Neural progenitor cell (in vitro differentiated cells): Measurements from ENCODE around the gene CHCHD6. TPM values are rescaled to one million over a fixed set of nuclear protein-coding genes. Genes with fewer than 3 reads are reported as not detected.

ENCODE experiments used
- DNase-seq: peaks from one replicate; pipeline ENCODE4 v3.0.0-alpha.2; 2016; ENCODE audit warnings: low spot score
- H2AFZ ChIP-seq: fragments of 200-600 bp; sonication (generic); replicated peaks from 2 replicates; pipeline ENCODE4 v1.6.1; 2016; ENCODE audit warnings: antibody characterized with exemption
- H3F3A ChIP-seq: fragments of 200-600 bp; sonication (generic); 2 replicates; pipeline ENCODE4 v1.6.1; 2016; ENCODE audit warnings: antibody characterized with exemption, low read depth
- H3K27ac ChIP-seq: fragments of 200-600 bp; sonication (generic); 2 replicates; pipeline ENCODE4 v1.5.1; 2016; ENCODE audit warnings: mild to moderate bottlenecking
- H3K27me3 ChIP-seq: fragments of 200-600 bp; sonication (generic); 2 replicates; pipeline ENCODE4 v1.6.1; 2016; ENCODE audit warnings: mild to moderate bottlenecking, moderate library complexity
- H3K36me3 ChIP-seq: fragments of 200-600 bp; sonication (generic); 2 replicates; pipeline ENCODE4 v1.5.1; 2016
- H3K4me1 ChIP-seq: fragments of 200-600 bp; sonication (generic); 2 replicates; pipeline ENCODE4 v1.6.1; 2016; ENCODE audit warnings: mixed run types
- H3K4me2 ChIP-seq: fragments of 200-600 bp; sonication (generic); 2 replicates; pipeline ENCODE4 v1.6.1; 2016
- H3K4me3 ChIP-seq: fragments of 200-600 bp; sonication (generic); 2 replicates; pipeline ENCODE4 v1.5.1; 2016
- H3K79me2 ChIP-seq: fragments of 200-600 bp; sonication (generic); 2 replicates; pipeline ENCODE4 v1.6.1; 2016; ENCODE audit warnings: low read depth
- H3K9ac ChIP-seq: fragments of 200-600 bp; sonication (generic); 2 replicates; pipeline ENCODE4 v1.6.1; 2016
- H3K9me3 ChIP-seq: fragments of 200-600 bp; sonication (generic); 2 replicates; pipeline ENCODE4 v1.5.1; 2016; ENCODE audit warnings: low read depth
- H4K20me1 ChIP-seq: fragments of 200-600 bp; sonication (generic); 2 replicates; pipeline ENCODE4 v1.6.1; 2016; ENCODE audit warnings: low read depth
- H3K27ac Mint-ChIP-seq: 3 replicates; pipeline ENCODE4 v1.8.0; 2021; ENCODE audit warnings: mixed read lengths
- H3K27me3 Mint-ChIP-seq: 2 replicates; pipeline ENCODE4 v1.8.0; 2022; ENCODE audit warnings: low read depth, mild to moderate bottlenecking, inconsistent platforms, moderate library complexity, mixed read lengths; ENCODE audit not compliant: insufficient read depth
- H3K36me3 Mint-ChIP-seq: 3 replicates; pipeline ENCODE4 v1.8.0; 2021; ENCODE audit warnings: mixed read lengths
- H3K4me1 Mint-ChIP-seq: 3 replicates; pipeline ENCODE4 v1.8.0; 2021; ENCODE audit warnings: mixed read lengths
- H3K4me3 Mint-ChIP-seq: 3 replicates; pipeline ENCODE4 v1.8.0; 2021; ENCODE audit warnings: mild to moderate bottlenecking, moderate library complexity, mixed read lengths
- H3K9me3 Mint-ChIP-seq: 3 replicates; pipeline ENCODE4 v1.8.0; 2020; ENCODE audit warnings: mixed read lengths
- CTCF ChIP-seq: fragments of 200-600 bp; sonication (generic); IDR thresholded peaks from 2 replicates; pipeline ENCODE4 v1.5.1; 2017; ENCODE audit warnings: antibody characterized with exemption, mild to moderate bottlenecking
- EZH2 ChIP-seq: fragments of 200-600 bp; sonication (generic); IDR thresholded peaks from 2 replicates; pipeline ENCODE4 v1.6.1; 2017; ENCODE audit warnings: antibody characterized with exemption, mild to moderate bottlenecking, moderate library complexity
- EZH2phosphoT487 ChIP-seq: fragments of 200-600 bp; sonication (generic); IDR thresholded peaks from 2 replicates; pipeline ENCODE4 v1.6.1; 2017; ENCODE audit warnings: antibody characterized with exemption
- total RNA-seq: library from RNA; depleted of rRNA; stranded (reverse); fragments of >200 nt; gene quantifications from 2 replicates; pipeline ENCODE4 v1.2.3, GENCODE V29; 2015; ENCODE audit warnings: low replicate concordance

The CHCHD6 gene
- total RNA-seq, 1 donor from 2014 or later = 35.7 TPM

GRCh38 chr3:126706631-126707030 lies 2.6 kb downstream of the CHCHD6 start:
- H3K4me3 ChIP-seq = no peak overlapping the region
- H3K27me3 Mint-ChIP-seq = peaks cover 4% of the 10 kb centered on the region
- H3K9ac ChIP-seq = no peak overlapping the region
- no peaks in the 10 kb centered on the region for H3K36me3 ChIP-seq
- peaks cover 19% of the 10 kb centered on the region for H3K79me2 ChIP-seq
- H3K36me3 Mint-ChIP-seq = peaks cover 16% of the 10 kb centered on the region
- no peak overlapping the region for H3K27ac ChIP-seq
- H3K4me2 ChIP-seq = no peak overlapping the region
- H3K4me1 ChIP-seq = no peaks in the 10 kb centered on the region
- no peak overlapping the region for H2AFZ ChIP-seq
- no peak overlapping the region for H3K4me3 Mint-ChIP-seq
- no peak overlapping the region for H3K27ac Mint-ChIP-seq
- no peaks in the 10 kb centered on the region for H3K9me3 ChIP-seq
- peaks cover 2% of the 10 kb centered on the region for H3K9me3 Mint-ChIP-seq
- H3K4me1 Mint-ChIP-seq = peaks cover 18% of the 10 kb centered on the region
- TF ChIP-seq EZH2 (no peak), CTCF (no peak), EZH2phosphoT487 (no peak)
- peaks cover 18% of the 10 kb centered on the region for H4K20me1 ChIP-seq
- no peak for DNase-seq
- H3F3A ChIP-seq = no peaks in the 10 kb centered on the region
- peaks cover 34% of the 10 kb centered on the region for H3K27me3 ChIP-seq

GRCh38 chr3:126711121-126711760 lies 7.2 kb downstream of the CHCHD6 start:
- H3K79me2 ChIP-seq = peaks cover 13% of the 10 kb centered on the region

GRCh38 chr3:126713199-126713598 lies 9.2 kb downstream of the CHCHD6 start:
- Histone ChIP-seq H3K79me2 (peaks cover 13% of the 10 kb centered on the region), H3K4me1 (no peaks in the 10 kb centered on the region), H4K20me1 (peaks cover 33% of the 10 kb centered on the region), H3K27ac (no peak overlapping the region), H3K9me3 (no peaks in the 10 kb centered on the region), H3F3A (no peaks in the 10 kb centered on the region), H3K27me3 (no peaks in the 10 kb centered on the region), H3K4me3 (no peak overlapping the region), H2AFZ (no peak overlapping the region), H3K9ac (no peak overlapping the region), H3K4me2 (no peak overlapping the region), H3K36me3 (no peaks in the 10 kb centered on the region)
- no peak for DNase-seq
- Mint-ChIP-seq H3K4me3 (no peak overlapping the region), H3K27me3 (peaks cover 3% of the 10 kb centered on the region), H3K4me1 (peaks cover 7% of the 10 kb centered on the region), H3K9me3 (no peaks in the 10 kb centered on the region), H3K27ac (no peak overlapping the region), H3K36me3 (peaks cover 3% of the 10 kb centered on the region)
- TF ChIP-seq EZH2phosphoT487 (no peak), CTCF (no peak), EZH2 (no peak)

More at GRCh38 chr3:126711121-126711760, 7.2 kb downstream of the CHCHD6 start:
- Mint-ChIP-seq H3K36me3 (peaks cover 16% of the 10 kb centered on the region), H3K9me3 (no peaks in the 10 kb centered on the region), H3K4me1 (peaks cover 4% of the 10 kb centered on the region), H3K4me3 (no peak overlapping the region), H3K27ac (no peak overlapping the region), H3K27me3 (peaks cover 3% of the 10 kb centered on the region)
- H2AFZ ChIP-seq = no peak overlapping the region
- H3K4me3 ChIP-seq = no peak overlapping the region
- TF ChIP-seq EZH2 = no peak
- no peak overlapping the region for H3K27ac ChIP-seq
- H3K9me3 ChIP-seq = no peaks in the 10 kb centered on the region
- no peak overlapping the region for H3K9ac ChIP-seq
- no peaks in the 10 kb centered on the region for H3K36me3 ChIP-seq
- H3K4me1 ChIP-seq = no peaks in the 10 kb centered on the region
- peak; percentile 20 for DNase-seq
- peaks cover 27% of the 10 kb centered on the region for H4K20me1 ChIP-seq
- no peak overlapping the region for H3K4me2 ChIP-seq
- H3F3A ChIP-seq = no peaks in the 10 kb centered on the region
- H3K27me3 ChIP-seq = no peaks in the 10 kb centered on the region

GRCh38 chr3:126714276-126714900 lies 10.3 kb downstream of the CHCHD6 start:
- Histone ChIP-seq H4K20me1 (peaks cover 44% of the 10 kb centered on the region), H2AFZ (no peak overlapping the region), H3K4me3 (no peak overlapping the region), H3K36me3 (no peaks in the 10 kb centered on the region), H3K4me2 (no peak overlapping the region), H3K9me3 (no peaks in the 10 kb centered on the region), H3K9ac (no peak overlapping the region), H3K27me3 (no peaks in the 10 kb centered on the region), H3K79me2 (peaks cover 13% of the 10 kb centered on the region), H3K27ac (no peak overlapping the region), H3K4me1 (no peaks in the 10 kb centered on the region), H3F3A (no peaks in the 10 kb centered on the region)
- TF ChIP-seq EZH2phosphoT487 = no peak
- no peak for TF ChIP-seq EZH2
- TF ChIP-seq CTCF = no peak
- no peaks in the 10 kb centered on the region for H3K9me3 Mint-ChIP-seq
- H3K36me3 Mint-ChIP-seq = no peaks in the 10 kb centered on the region
- peaks cover 3% of the 10 kb centered on the region for H3K27me3 Mint-ChIP-seq
- DNase-seq = no peak
- no peak overlapping the region for H3K27ac Mint-ChIP-seq
- peaks cover 13% of the 10 kb centered on the region for H3K4me1 Mint-ChIP-seq
- H3K4me3 Mint-ChIP-seq = no peak overlapping the region
